GM19452 (cell line): ENCODE measurements around the gene SORL1.

Experiments used
- ATAC-seq: cut with Tn5 transposase; IDR thresholded peaks from one replicate; pipeline ENCODE4 v1.9.1; 2021; ENCODE audit not compliant: unreplicated experiment

Gene SORL1

DNA sequence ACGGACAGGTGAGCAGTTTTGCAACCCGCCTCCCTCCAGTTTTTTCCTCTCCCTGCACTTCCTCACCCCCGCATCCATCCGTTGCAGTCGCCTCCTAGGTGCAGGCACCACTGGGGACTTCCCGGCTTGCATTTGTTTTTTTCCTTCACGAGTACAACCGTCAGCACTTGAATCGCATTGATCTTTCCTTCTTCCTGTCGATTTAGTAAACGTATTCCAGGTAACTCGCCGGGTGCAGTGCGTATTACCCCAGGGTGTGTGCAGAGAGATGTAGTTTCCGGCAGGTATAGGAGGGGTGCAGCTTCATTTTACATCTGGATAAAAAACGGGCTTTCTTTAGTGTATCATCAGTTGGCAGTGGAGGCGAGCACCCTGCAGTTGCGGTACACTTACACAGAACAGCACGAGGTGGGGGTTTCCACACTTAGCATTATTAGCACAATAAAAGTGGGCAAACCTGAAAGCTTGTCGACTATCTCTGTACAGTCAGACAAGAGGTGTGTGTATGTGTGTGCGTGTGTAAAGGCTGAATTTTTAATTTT, 566 bp downstream of the SORL1 start, which contains the start of gene SORL1-AS1:
TSS of gene SORL1-AS1 (minus strand) at position 359 of the 542 bp plus-strand sequence.
- ATAC-seq: peak; percentile 13

DNA sequence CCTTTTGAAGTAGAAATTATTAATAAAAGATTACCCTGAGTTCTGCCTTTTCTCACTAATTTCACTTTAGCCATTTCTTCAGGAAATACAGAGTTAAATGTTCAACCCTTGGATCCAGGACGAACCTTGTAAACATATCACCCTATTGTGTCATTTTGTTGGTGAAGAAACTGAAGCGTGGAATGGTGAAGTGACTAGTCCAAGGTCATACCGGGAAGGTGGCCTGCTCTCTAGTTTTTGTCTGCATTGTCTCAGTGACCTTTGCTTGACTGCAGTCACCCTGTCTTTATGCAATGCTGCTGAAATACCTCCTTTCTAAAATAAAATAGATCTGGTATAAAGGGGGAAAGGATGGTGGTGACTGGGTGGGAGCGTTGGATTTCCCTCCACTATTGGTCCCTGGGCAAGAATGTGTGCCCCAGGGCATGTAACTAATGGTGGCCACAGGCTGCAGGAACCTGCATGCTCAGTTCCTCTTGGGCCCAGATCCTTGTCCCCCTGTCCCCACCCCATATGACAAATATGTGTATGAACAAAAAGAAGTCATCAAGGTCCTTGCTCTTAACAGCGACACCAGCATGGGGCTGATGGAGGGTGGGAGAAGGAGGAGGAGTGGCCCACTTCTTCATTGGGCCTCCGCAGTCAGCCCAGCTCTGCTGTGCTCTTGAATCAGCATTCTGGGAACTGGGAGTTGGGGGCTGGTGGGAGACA, 1.6 kb downstream of the SORL1 start:
- no peak for ATAC-seq

DNA sequence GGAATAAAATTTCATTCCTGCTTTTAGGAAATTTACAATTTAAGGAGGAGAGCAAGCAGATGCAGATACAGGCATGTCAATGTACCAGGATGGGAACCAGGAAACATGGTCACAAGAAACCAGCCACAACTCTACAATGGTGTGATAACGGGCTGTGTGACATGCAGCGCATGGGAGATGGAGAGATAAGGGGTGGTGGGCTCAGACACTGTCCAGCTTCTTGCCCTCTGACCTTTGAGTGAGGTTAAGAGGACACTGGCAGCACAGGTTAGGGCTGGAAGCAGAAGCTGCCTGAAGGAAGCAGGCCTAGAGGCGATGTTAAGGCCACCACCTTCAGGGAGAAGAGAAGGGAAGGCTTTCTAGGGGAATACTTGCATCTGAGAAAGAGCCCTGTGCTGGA, 3.0 kb downstream of the SORL1 start:
- no peak for ATAC-seq

DNA sequence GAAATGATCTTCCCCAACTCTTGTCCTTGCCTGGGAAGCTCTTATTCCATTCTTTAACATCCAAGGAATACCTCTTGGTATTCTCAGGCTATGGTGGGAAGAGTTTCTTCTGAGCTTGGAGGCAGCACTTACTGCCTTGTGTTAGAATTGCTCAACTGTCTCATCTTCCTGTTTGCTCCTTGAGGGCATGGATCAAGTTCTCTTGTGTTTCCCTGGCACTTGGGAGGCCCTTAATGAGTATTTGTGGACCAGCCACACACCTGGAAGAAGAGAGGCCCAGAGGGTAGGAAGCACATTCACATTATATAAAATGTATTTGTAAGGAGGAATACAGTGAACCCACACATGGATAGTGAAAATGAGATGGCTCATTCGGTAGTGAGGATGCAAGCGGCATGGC, 4.0 kb downstream of the SORL1 start:
- ATAC-seq: no peak

- ATAC-seq: no peak
Measured at GRCh38 chr11:121456816-121457431, 4.8 kb downstream of the SORL1 start.

DNA sequence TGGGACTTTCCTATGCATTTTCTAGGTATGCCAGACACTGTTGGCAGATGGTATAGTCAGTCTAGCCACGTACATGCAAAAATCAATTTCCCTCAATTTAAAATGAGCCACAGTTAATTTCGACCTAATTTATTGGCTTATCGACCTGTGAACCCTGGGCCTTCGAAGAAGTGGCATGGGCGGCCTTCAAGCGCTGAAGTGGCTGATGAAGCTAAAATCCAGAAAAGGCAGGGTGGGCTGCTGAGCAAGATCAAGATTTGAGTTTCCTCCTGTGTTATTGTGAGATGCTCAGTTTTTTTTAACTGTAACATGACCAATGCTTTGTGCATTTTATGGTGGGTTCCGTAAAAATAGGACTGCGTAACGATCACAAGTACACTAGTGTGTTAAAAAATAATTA, 6.4 kb downstream of the SORL1 start:
- ATAC-seq: no peak

- ATAC-seq: no peak
Measured at GRCh38 chr11:121459413-121460017, 7.4 kb downstream of the SORL1 start.

DNA sequence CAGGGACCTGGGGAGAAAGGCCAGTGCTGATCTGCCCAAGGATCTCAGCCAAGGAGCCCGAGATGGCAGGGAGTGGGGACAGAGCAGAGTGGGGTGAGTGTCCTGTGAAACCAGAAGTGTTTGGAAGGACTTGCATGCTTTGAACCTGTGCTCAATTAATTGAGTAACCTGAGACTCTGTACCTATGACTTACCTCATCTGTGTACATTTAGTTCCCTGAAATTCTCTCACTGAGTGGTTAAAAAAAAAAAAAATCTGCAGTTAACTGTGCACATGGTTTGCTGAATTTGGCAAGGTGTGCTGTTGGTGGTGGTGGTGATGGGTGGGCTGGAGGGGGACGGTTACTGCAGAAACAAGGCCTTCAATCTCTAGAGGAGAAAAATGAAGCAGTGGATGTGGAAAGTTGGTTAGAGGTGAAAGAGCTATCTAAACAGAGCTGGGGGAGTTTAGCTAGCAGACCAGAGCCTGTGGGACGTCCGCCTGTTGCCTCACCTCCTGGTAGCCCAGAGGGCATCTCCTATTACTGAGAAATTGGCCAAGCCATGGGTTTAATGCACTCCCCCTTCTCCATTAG, 8.9 kb downstream of the SORL1 start:
- no peak for ATAC-seq

DNA sequence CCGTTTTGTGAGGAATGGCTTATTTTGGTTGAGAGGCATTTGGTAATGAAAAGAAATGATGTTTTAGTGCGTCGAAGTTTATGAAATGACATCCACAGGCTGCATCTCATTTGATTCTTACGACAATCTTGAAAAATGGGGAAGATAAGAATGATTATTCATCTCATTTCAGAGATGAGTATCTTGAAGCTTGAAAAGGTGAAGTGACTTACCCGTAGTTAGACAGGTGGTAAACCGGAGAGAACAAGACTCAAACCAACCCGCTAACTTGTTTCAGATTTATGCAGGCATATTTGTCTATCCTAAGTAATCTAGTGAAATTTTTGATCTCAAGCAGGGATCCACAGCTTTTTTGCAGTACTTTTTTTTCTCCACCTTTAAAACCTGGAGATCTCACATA, 9.7 kb downstream of the SORL1 start:
- no peak for ATAC-seq

DNA sequence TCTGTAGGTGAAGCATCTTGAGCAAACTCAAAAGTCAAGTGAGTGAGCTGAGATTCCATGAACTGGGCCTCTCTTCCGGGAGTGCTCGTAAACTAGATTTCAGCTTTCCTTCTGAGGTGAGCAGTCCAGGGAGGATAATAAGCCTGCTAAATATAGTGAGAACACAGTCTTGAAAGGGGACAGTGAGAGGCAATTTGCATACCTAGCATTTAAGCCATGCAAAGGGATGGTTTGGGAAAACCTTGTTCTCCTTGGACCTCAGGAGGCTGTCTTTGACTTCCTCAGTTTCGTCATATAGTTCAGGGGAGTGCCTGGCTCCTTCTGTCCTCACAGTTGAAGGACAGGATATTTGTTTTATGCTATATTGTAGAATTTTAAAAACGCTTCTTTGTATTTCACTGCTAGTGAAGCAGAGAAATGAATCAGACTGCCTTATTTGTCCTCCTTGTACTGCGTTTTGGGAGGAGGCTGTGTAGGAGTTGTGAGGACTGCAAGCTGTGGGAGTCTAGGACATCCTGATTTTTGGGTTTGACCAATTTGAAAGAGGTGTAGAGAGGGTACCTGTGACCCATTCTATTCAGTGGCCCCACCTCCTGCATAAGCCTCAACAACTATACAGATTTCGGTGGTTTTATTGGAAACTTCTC, 11.7 kb downstream of the SORL1 start:
- ATAC-seq: no peak

GRCh38 chr11:121464352-121464946, 12.3 kb downstream of the SORL1 start:
- ATAC-seq: peak; percentile 35

- no peak for ATAC-seq
Measured at GRCh38 chr11:121465709-121466062, 13.6 kb downstream of the SORL1 start.

GRCh38 chr11:121466063-121466794, 14.1 kb downstream of the SORL1 start:
- ATAC-seq: no peak

GRCh38 chr11:121467471-121467870, 15.4 kb downstream of the SORL1 start:
- no peak for ATAC-seq

DNA sequence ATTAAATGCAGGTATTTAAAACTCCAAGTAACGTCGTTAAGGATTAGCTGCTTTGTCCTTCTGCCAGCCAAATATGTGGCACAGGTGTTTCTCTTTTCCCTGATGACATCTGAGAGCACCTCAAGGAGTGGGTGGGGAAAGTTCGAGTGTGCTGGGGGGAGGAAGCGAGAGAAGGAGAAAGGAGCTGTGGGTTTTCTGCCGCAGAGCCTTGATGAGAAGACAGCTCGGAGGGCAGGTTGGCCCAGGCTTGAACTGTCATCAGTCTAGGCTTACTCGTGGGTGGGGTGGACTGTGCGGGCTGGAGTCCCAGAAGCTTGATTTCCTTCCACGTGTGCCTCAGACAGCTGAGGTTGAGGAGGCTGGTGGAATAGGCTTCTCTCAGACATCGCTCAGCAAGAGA, 15.9 kb downstream of the SORL1 start:
- ATAC-seq: peak; percentile 49

DNA sequence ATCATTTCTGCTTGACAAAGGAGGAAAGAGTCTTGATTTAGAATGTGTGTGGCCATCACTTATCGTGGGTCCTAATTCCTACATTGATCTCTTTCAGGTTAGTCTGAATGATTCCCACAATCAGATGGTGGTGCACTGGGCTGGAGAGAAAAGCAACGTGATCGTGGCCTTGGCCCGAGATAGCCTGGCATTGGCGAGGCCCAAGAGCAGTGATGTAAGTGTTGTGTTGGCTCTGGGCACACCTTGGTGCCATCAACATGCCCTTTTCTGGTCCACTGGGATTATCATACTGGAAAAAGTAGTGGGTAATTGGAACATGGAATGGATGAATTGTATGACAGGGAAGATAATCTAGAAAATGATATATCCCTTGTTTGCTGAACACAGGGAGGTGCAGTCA, 17.8 kb downstream of the SORL1 start:
- no peak for ATAC-seq

DNA sequence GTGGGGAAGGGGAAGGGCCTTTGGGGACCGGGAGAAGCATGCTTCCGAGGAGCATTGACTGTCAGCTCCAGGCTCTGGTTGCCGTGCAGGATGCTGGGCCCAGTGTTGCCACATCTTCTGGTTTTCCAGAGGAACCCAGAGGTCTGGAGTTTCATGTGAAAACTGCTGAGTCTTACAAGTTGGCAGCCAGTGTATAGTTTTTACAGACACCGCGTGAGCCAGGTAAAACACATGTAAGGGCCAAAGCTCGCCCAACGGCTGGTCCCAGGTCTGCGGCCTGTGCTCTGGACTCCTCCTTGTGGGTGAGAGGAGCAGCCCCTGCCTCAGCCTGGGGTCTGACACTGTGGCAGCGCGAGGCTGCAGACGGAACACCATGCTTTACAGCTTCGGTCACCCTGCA, 19.1 kb downstream of the SORL1 start:
- no peak for ATAC-seq

GRCh38 chr11:121472312-121472711, 20.2 kb downstream of the SORL1 start:
- ATAC-seq: no peak

DNA sequence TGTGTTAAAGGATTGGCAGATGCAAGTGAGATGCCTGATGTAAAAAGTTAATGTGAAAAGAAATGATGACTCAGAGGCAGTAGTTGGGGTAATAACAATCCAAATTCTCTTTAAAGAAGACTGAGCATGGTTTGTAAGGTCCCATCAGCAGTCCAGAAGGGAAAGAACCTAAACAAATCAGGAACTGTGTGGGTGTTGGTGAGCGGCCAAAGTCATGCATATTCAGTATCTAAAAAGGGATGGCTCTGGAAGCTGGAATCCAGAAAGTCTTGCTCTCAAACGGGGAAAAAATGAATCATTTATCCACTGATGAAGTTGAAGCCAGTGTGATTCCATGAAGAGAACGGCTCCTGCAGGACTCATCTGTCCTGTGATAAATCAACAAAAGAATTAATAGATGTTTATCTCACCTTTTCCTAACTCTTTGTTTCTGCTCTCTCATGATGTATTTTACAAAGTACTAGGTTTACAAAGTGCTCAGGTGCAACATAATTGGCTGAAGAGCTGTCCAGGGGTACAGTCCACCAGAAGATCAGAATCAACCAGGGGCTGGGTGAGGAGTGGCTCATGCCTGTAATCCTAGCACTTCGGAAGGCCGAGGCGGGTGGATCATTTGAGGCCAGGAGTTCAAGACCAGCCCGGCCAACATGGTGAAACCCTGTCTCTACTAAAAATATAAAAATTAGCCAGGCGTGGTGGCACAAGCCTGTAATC, 21.1 kb downstream of the SORL1 start:
- no peak for ATAC-seq

- ATAC-seq: no peak
Measured at GRCh38 chr11:121474680-121475079, 22.6 kb downstream of the SORL1 start.
